Activated CD8-positive, alpha-beta T cell treated with anti-CD3 and anti-CD28 coated beads for 36 hours (primary cell): ENCODE measurements around the gene ZNF81. TPM values are rescaled to one million over a fixed set of nuclear protein-coding genes. Genes with fewer than 3 reads are reported as not detected.

Experiments
- ATAC-seq: fragments of 200-7000 bp; cut with Tn5 transposase; one replicate; pipeline ENCODE4 v1.10.0; 2021; ENCODE audit warnings: mild to moderate bottlenecking, moderate library complexity
- CTCF ChIA-PET: fragments of 350-600 bp; sonication (Branson Sonifier 250); formaldehyde crosslinking; loops from one replicate; lab custom pipeline; 2021; ENCODE audit warnings: antibody characterized with exemption; lab: Charles Lee
- POLR2A ChIA-PET: fragments of 350-600 bp; sonication (Branson Sonifier 250); formaldehyde crosslinking; loops from one replicate; lab custom pipeline; 2021; ENCODE audit warnings: antibody characterized with exemption; lab: Charles Lee
- DNase-seq: peaks from one replicate; pipeline ENCODE4 v3.0.0-alpha.2; 2020
- H3K27ac Mint-ChIP-seq: one replicate; pipeline ENCODE4 v1.8.0; 2021; ENCODE audit warnings: mild to moderate bottlenecking, mixed read lengths
- H3K27me3 Mint-ChIP-seq: one replicate; pipeline ENCODE4 v1.8.0; 2021; ENCODE audit warnings: mixed read lengths
- H3K36me3 Mint-ChIP-seq: one replicate; pipeline ENCODE4 v1.8.0; 2021; ENCODE audit warnings: low read depth, mixed read lengths
- H3K4me1 Mint-ChIP-seq: one replicate; pipeline ENCODE4 v1.8.0; 2021; ENCODE audit warnings: low read depth, mixed read lengths
- H3K4me3 Mint-ChIP-seq: one replicate; pipeline ENCODE4 v1.8.0; 2021; ENCODE audit warnings: mild to moderate bottlenecking, moderate library complexity, mixed read lengths
- H3K9me3 Mint-ChIP-seq: one replicate; pipeline ENCODE4 v1.8.0; 2021; ENCODE audit warnings: mixed read lengths
- intact Hi-C: fragments of 100-400 bp; cut with micrococcal nuclease; formaldehyde crosslinking; loops from one replicate; pipeline ENCODE4 v1.10.0; 2022
- total RNA-seq, 2 experiments: library from RNA; stranded (reverse); gene quantifications; one replicate each; pipeline ENCODE4 v1.2.3, GENCODE V29; 2021
- TF ChIP-seq, protein P1 (sequence below): fragments of 200-600 bp; IDR thresholded peaks from one replicate; pipeline ENCODE4 v1.8.0; 2022; ENCODE audit warnings: antibody characterized with exemption, mild to moderate bottlenecking

Gene ZNF81
- total RNA-seq, 2 experiments from 2014 or later = 5.4 to 6.3 TPM

DNA sequence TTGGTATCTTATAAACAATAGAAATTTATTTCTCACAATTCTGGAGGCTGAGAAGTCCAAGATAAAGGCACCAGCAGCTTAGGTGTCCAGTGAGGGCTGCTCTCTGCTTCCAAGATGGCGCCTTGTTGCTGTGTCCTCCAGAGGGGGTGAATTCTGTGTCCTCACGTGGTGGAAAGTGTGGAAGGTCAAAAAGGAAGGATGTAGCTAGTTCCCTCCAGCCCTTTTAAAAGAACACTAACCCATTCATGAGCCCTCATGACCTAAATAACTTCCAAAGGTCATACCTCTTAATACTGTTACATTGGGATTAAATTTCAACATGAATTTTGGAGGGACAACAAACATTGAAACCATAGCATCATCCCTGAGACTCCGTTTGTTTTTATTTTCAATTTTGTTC lies 48.8 kb downstream of the ZNF81 start:
- Mint-ChIP-seq H3K36me3 (peaks cover 14% of the 10 kb centered on the region), H3K27me3 (no peaks in the 10 kb centered on the region), H3K4me3 (no peak overlapping the region), H3K4me1 (no peaks in the 10 kb centered on the region), H3K27ac (no peak overlapping the region), H3K9me3 (no peaks in the 10 kb centered on the region)
- DNase-seq (no peak), ATAC-seq (no peak)
- ChIA-PET CTCF (no interaction called here), POLR2A (no interaction called here)
- TF ChIP-seq, protein P1, sequence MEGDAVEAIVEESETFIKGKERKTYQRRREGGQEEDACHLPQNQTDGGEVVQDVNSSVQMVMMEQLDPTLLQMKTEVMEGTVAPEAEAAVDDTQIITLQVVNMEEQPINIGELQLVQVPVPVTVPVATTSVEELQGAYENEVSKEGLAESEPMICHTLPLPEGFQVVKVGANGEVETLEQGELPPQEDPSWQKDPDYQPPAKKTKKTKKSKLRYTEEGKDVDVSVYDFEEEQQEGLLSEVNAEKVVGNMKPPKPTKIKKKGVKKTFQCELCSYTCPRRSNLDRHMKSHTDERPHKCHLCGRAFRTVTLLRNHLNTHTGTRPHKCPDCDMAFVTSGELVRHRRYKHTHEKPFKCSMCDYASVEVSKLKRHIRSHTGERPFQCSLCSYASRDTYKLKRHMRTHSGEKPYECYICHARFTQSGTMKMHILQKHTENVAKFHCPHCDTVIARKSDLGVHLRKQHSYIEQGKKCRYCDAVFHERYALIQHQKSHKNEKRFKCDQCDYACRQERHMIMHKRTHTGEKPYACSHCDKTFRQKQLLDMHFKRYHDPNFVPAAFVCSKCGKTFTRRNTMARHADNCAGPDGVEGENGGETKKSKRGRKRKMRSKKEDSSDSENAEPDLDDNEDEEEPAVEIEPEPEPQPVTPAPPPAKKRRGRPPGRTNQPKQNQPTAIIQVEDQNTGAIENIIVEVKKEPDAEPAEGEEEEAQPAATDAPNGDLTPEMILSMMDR = no peak
- intact Hi-C loops = no loop called here

GRCh38 chrX:47898024-47898423 lies 61.3 kb downstream of the ZNF81 start:
- ATAC-seq = no peak

DNA sequence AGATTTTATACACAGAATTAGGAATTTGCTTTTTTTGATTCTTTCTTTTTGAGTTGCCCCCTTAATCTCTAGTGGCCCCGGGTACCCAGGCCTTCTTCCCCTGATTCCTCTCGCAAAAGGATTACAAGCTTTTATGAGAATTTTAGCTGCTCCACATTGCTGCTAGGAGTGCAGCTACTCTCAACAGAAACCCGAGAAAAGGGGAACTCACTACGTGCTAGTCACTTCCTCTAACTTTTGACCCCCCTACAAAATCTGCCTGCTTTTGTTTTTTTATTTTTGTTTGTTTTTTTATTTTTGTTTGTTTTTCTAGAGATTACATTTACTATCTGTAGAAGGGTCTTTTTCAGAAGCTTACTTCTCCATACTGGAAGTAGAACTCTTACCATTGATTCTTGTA lies 64.1 kb downstream of the ZNF81 start:
- Mint-ChIP-seq H3K27me3 (no peaks in the 10 kb centered on the region), H3K4me1 (no peaks in the 10 kb centered on the region), H3K4me3 (no peak overlapping the region), H3K36me3 (peaks cover 9% of the 10 kb centered on the region), H3K27ac (no peak overlapping the region), H3K9me3 (no peaks in the 10 kb centered on the region)
- ChIA-PET CTCF (no interaction called here), POLR2A (no interaction called here)
- DNase-seq (no peak), ATAC-seq (no peak)
- TF ChIP-seq, protein P1 = no peak
- intact Hi-C loops = no loop called here

More at GRCh38 chrX:47898024-47898423, 61.3 kb downstream of the ZNF81 start:
- H3K4me3 Mint-ChIP-seq = no peak overlapping the region
- no peaks in the 10 kb centered on the region for H3K4me1 Mint-ChIP-seq
- POLR2A ChIA-PET = no interaction called here
- no peak for DNase-seq
- no peaks in the 10 kb centered on the region for H3K9me3 Mint-ChIP-seq
- TF ChIP-seq, protein P1 = no peak
- peaks cover 10% of the 10 kb centered on the region for H3K36me3 Mint-ChIP-seq
- H3K27me3 Mint-ChIP-seq = no peaks in the 10 kb centered on the region
- CTCF ChIA-PET = no interaction called here
- no peak overlapping the region for H3K27ac Mint-ChIP-seq
- intact Hi-C loops = no loop called here

DNA sequence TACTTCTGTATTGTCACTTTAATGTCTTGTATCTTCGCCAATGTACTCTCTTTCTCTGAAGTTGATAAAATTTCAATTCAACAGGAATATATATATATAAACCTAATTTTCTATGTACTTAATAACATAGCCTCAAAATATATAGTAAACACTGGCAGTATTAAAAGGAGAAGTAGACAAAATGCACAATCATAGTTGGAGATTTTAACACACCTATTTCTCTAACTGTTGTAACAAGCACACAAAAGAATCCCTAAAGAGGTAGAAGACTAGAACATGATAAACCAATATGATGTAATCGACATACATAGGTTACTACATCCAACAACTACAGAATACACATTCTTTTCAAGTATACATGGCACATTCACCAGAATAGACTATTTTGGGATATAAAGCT lies 65.5 kb downstream of the ZNF81 start:
- intact Hi-C loops = no loop called here
- ChIA-PET CTCF (no interaction called here), POLR2A (no interaction called here)
- DNase-seq (no peak), ATAC-seq (no peak)
- H3K27ac Mint-ChIP-seq = no peak overlapping the region
- H3K27me3 Mint-ChIP-seq = no peaks in the 10 kb centered on the region
- no peaks in the 10 kb centered on the region for H3K9me3 Mint-ChIP-seq
- no peaks in the 10 kb centered on the region for H3K4me1 Mint-ChIP-seq
- H3K4me3 Mint-ChIP-seq = no peak overlapping the region
- H3K36me3 Mint-ChIP-seq = peaks cover 3% of the 10 kb centered on the region
- TF ChIP-seq, protein P1 = no peak

DNA sequence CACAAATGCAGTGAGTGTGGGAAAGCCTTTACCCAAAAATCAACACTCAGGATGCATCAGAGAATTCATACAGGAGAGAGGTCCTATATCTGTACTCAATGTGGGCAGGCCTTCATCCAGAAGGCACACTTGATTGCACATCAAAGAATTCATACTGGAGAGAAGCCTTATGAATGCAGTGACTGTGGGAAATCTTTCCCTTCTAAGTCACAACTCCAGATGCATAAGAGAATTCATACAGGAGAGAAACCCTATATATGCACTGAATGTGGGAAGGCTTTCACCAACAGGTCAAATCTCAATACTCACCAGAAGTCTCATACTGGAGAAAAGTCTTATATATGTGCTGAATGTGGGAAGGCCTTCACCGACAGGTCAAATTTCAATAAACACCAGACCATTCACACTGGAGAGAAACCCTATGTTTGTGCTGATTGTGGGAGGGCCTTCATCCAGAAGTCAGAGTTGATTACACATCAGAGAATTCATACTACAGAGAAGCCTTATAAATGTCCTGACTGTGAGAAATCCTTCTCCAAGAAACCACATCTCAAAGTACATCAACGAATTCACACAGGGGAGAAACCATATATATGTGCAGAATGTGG lies 79.3 kb downstream of the ZNF81 start:
- H3K4me1 Mint-ChIP-seq = no peaks in the 10 kb centered on the region
- CTCF ChIA-PET = no interaction called here
- no peaks in the 10 kb centered on the region for H3K27me3 Mint-ChIP-seq
- peaks cover 46% of the 10 kb centered on the region for H3K36me3 Mint-ChIP-seq
- POLR2A ChIA-PET = no interaction called here
- peaks cover 30% of the 10 kb centered on the region for H3K9me3 Mint-ChIP-seq
- TF ChIP-seq, protein P1 = no peak
- DNase-seq (no peak), ATAC-seq (no peak)
- intact Hi-C loops = no loop called here
- H3K27ac Mint-ChIP-seq = no peak overlapping the region
- H3K4me3 Mint-ChIP-seq = no peak overlapping the region
